Measurements from ENCODE around the gene CNN1.

DNA sequence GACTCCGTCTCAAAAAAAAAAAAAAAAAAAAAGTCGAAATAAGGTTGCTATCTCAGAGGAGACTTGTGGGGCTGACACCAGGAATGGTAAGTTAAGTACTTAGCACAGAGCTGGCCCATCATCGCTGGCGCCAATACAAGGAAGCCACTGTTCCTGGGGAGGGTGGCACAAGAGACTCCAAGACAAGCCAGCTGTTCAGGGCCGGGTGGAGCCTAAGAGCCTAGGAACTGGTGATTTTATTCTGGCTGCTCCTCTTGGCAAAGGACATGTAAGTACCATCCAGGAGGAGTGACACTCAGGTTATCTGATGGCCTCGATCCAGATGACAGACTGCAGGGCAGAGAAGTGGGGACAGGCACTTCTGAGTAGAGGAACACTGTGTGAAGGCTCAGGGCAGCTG lies 16.6 kb downstream of the CNN1 start:
- no peak for TF ChIP-seq CTCF (IDR thresholded peaks at IDR 0.05; ENCODE audit: control extremely low read depth in 1 of 3, insufficient read depth in 1 of 3, low read depth in 1 of 3, low read length in 3 of 3)
- no peak for TF ChIP-seq E2F6 (IDR thresholded peaks at IDR 0.05)
- TF ChIP-seq POLR2AphosphoS5 (IDR thresholded peaks at IDR 0.05; ENCODE audit: low read depth, low read length), result no peak
- TF ChIP-seq EZH2 (IDR thresholded peaks at IDR 0.05; ENCODE audit: low read depth, low read length, severe bottlenecking), result no peak
- no peak for TF ChIP-seq EP300 (IDR thresholded peaks at IDR 0.05; ENCODE audit: borderline replicate concordance in 1 of 2, low read depth in 2 of 2, low read length in 2 of 2)
- TF ChIP-seq TAF1 (IDR thresholded peaks at IDR 0.05; ENCODE audit: low read depth, low read length), result no peak
- no peak for TF ChIP-seq MAX (IDR thresholded peaks at IDR 0.05)
